Measurements from ENCODE around the gene MAP3K5. TPM values are rescaled to one million over a fixed set of nuclear protein-coding genes. Genes with fewer than 3 reads are reported as not detected.

MAP3K5 gene
- total and polyA plus RNA-seq, 4 donors, result 7.5 to 28.3 (median 22.8) TPM

GRCh38 chr6:136563386-136564152 lies 228.7 kb downstream of the MAP3K5 start:
- no peak for TF ChIP-seq CTCF (IDR thresholded peaks at IDR 0.05; ENCODE audit: control extremely low read depth, extremely low read depth)
- 68 to 77% methylated on average over 6 of the region's 6 CpGs for WGBS, 2 donors
- H3K4me1 ChIP-seq (ENCODE audit: control insufficient read depth in 5 of 5, insufficient read depth in 5 of 5, low read length in 5 of 5), result no peaks in the 10 kb centered on the region
- DNase-seq, result no peak
- no peaks in the 10 kb centered on the region for H3K9me3 ChIP-seq (ENCODE audit: control insufficient read depth in 4 of 4, insufficient read depth in 3 of 4, low read length in 3 of 4)
- H3K27me3 ChIP-seq (ENCODE audit: control insufficient read depth in 3 of 3, insufficient read depth in 3 of 3, low read length in 2 of 3), result no peaks in the 10 kb centered on the region
- no peak overlapping the region for H3K4me3 ChIP-seq
- no peak overlapping the region for H3K9ac ChIP-seq (ENCODE audit: insufficient read depth in 1 of 2, low read length in 2 of 2)
- no peak overlapping the region for H3K27ac ChIP-seq (ENCODE audit: low read depth in 1 of 2, low read length in 1 of 2)
- H3K36me3 ChIP-seq (ENCODE audit: control insufficient read depth in 4 of 4, insufficient read depth in 4 of 4, low read length in 4 of 4), result peaks cover 0 to 8% (median 0%) of the 10 kb centered on the region in 4 donors
- ATAC-seq (ENCODE audit: insufficient read depth, low FRiP score), result no peak

- H3K4me3 ChIP-seq, result no peak overlapping the region
- H3K36me3 ChIP-seq (ENCODE audit: control insufficient read depth in 4 of 4, insufficient read depth in 4 of 4, low read length in 4 of 4), result peaks cover 0 to 6% (median 0%) of the 10 kb centered on the region in 4 donors
- no peaks in the 10 kb centered on the region for H3K27me3 ChIP-seq (ENCODE audit: control insufficient read depth in 3 of 3, insufficient read depth in 3 of 3, low read length in 2 of 3)
- H3K9me3 ChIP-seq (ENCODE audit: control insufficient read depth in 4 of 4, insufficient read depth in 3 of 4, low read length in 3 of 4), result no peaks in the 10 kb centered on the region
- no peak for ATAC-seq (ENCODE audit: insufficient read depth, low FRiP score)
- H3K9ac ChIP-seq (ENCODE audit: insufficient read depth in 1 of 2, low read length in 2 of 2), result no peak overlapping the region
- no peak for TF ChIP-seq CTCF (IDR thresholded peaks at IDR 0.05; ENCODE audit: control extremely low read depth, extremely low read depth)
- no peaks in the 10 kb centered on the region for H3K4me1 ChIP-seq (ENCODE audit: control insufficient read depth in 5 of 5, insufficient read depth in 5 of 5, low read length in 5 of 5)
- WGBS, 2 donors, result 54 to 70% methylated on average over 2 of the region's 2 CpGs
- no peak for DNase-seq
- no peak overlapping the region for H3K27ac ChIP-seq (ENCODE audit: low read depth in 1 of 2, low read length in 1 of 2)
Measured at GRCh38 chr6:136562211-136562610, 230.1 kb downstream of the MAP3K5 start.

- Histone ChIP-seq H3K36me3 (ENCODE audit: control insufficient read depth in 4 of 4, insufficient read depth in 4 of 4, low read length in 4 of 4) (peaks cover 0 to 3% (median 1%) of the 10 kb centered on the region in 4 donors), H3K9ac (ENCODE audit: insufficient read depth in 1 of 2, low read length in 2 of 2) (no peak overlapping the region), H3K27me3 (ENCODE audit: control insufficient read depth in 3 of 3, insufficient read depth in 3 of 3, low read length in 2 of 3) (peaks cover 0 to 36% (median 26%) of the 10 kb centered on the region in 3 donors), H3K9me3 (ENCODE audit: control insufficient read depth in 4 of 4, insufficient read depth in 3 of 4, low read length in 3 of 4) (no peaks in the 10 kb centered on the region), H3K27ac (ENCODE audit: low read depth in 1 of 2, low read length in 1 of 2) (no peak overlapping the region), H3K4me3 (no peak overlapping the region), H3K4me1 (ENCODE audit: control insufficient read depth in 5 of 5, insufficient read depth in 5 of 5, low read length in 5 of 5) (peaks cover 0 to 13% (median 3%) of the 10 kb centered on the region in 5 donors)
- no peak for TF ChIP-seq CTCF (IDR thresholded peaks at IDR 0.05; ENCODE audit: control extremely low read depth, extremely low read depth)
- no peak for ATAC-seq (ENCODE audit: insufficient read depth, low FRiP score)
- 86 to 87% methylated on average over 5 of the region's 5 CpGs for WGBS, 2 donors
- no peak for DNase-seq
Measured at GRCh38 chr6:136553166-136553787, 239.0 kb downstream of the MAP3K5 start.

Data from lung (tissue), 12 donors.